Prostate gland (tissue), 2 donors: ENCODE measurements around the gene SYNPR. TPM values are rescaled to one million over a fixed set of nuclear protein-coding genes. Genes with fewer than 3 reads are reported as not detected.

Experiments used
- DNase-seq: peaks from one replicate; pipeline ENCODE4 v3.0.0-alpha.2; 2019; ENCODE audit warnings: low spot score
- H3K27ac ChIP-seq, 2 donors: fragments of 200-600 bp; sonication (generic); 2 replicates each; pipeline ENCODE4 v1.5.1; 2017 to 2019
- H3K27me3 ChIP-seq: fragments of 200-600 bp; sonication (generic); replicated peaks from 2 replicates; pipeline ENCODE4 v1.5.1; 2019; ENCODE audit not compliant: insufficient read depth
- H3K36me3 ChIP-seq, 2 donors: fragments of 200-600 bp; sonication (generic); 1 replicate in 1 of 2; 2 replicates in 1 of 2; pipeline versions ENCODE4 v1.5.1 to v1.8.1; 2017 to 2019
- H3K4me1 ChIP-seq: fragments of 200-600 bp; sonication (generic); replicated peaks from 2 replicates; pipeline ENCODE4 v1.5.1; 2019
- H3K4me3 ChIP-seq, 2 donors: fragments of 200-600 bp; sonication (generic); 2 replicates each; pipeline ENCODE4 v1.5.1; 2017 to 2019
- H3K9me3 ChIP-seq: fragments of 200-600 bp; sonication (generic); 2 replicates; pipeline ENCODE4 v1.5.1; 2017
- CTCF ChIP-seq, 4 experiments: fragments of 200-600 bp in 2 of 4; fragments of 450-650 bp in 2 of 4; sonication (generic) in 2 of 4; IDR thresholded peaks; 1 replicate in 3 of 4; 2 replicates in 1 of 4; pipeline ENCODE4 v1.5.1; 2016 to 2019; ENCODE audit warnings: antibody characterized with exemption in 4 of 4, mild to moderate bottlenecking in 2 of 4, moderate library complexity in 2 of 4
- POLR2A ChIP-seq: fragments of 450-650 bp; IDR thresholded peaks from one replicate; pipeline ENCODE4 v1.6.1; 2016; ENCODE audit warnings: antibody characterized with exemption, mild to moderate bottlenecking
- POLR2AphosphoS5 ChIP-seq: sonication (generic); formaldehyde crosslinking; IDR thresholded peaks from one replicate; pipeline ENCODE4 v1.6.1; 2017; ENCODE audit warnings: antibody characterized with exemption
- WGBS: methylation state at CpG from one replicate; pipeline ENCODE4 v1.1.5; 2018; 5-methylcytosine and 5-hydroxymethylcytosine counted together
- intact Hi-C: fragments of 100-400 bp; cut with DNase I; formaldehyde crosslinking; loops from one replicate; pipeline ENCODE4 v1.14.2; 2022
- total RNA-seq, 2 donors: library from RNA; depleted of rRNA; stranded (reverse); fragments of >200 nt; gene quantifications; one replicate each; pipeline ENCODE4 v1.1.0, GENCODE V29; 2016

The SYNPR gene
- total RNA-seq, 2 donors from 2014 or later: not detected

- H3K4me1 ChIP-seq: no peaks in the 10 kb centered on the region
- DNase-seq: no peak
- H3K27me3 ChIP-seq: no peaks in the 10 kb centered on the region
- no peak overlapping the region for H3K27ac ChIP-seq
- intact Hi-C loops: no loop called here
- no peak overlapping the region for H3K4me3 ChIP-seq
- H3K9me3 ChIP-seq: no peaks in the 10 kb centered on the region
- no peak for TF ChIP-seq POLR2A
- no peak for TF ChIP-seq POLR2AphosphoS5
- TF ChIP-seq CTCF (IDR thresholded peaks at IDR 0.05): no peak
- H3K36me3 ChIP-seq: no peaks in the 10 kb centered on the region
Observed at GRCh38 chr3:63438826-63439371, 160.8 kb downstream of the SYNPR start.

- intact Hi-C loops: no loop called here
- WGBS: 37% methylated on average over 2 of the region's 2 CpGs
- DNase-seq: no peak
Observed at GRCh38 chr3:63441262-63441661, 163.2 kb downstream of the SYNPR start.

GRCh38 chr3:63442918-63443317, 164.8 kb downstream of the SYNPR start:
- Histone ChIP-seq H3K4me1 (no peaks in the 10 kb centered on the region), H3K27ac (no peak overlapping the region), H3K27me3 (no peaks in the 10 kb centered on the region), H3K4me3 (no peak overlapping the region), H3K36me3 (no peaks in the 10 kb centered on the region), H3K9me3 (no peaks in the 10 kb centered on the region)
- no peak for TF ChIP-seq POLR2A
- TF ChIP-seq POLR2AphosphoS5: no peak
- no peak for TF ChIP-seq CTCF (IDR thresholded peaks at IDR 0.05)
- intact Hi-C loops: no loop called here
- WGBS: 6% methylated on average over 3 of the region's 3 CpGs
- no peak for DNase-seq

More at GRCh38 chr3:63441262-63441661, 163.2 kb downstream of the SYNPR start:
- no peak overlapping the region for H3K27ac ChIP-seq
- H3K36me3 ChIP-seq: no peaks in the 10 kb centered on the region
- H3K27me3 ChIP-seq: no peaks in the 10 kb centered on the region
- H3K9me3 ChIP-seq: no peaks in the 10 kb centered on the region
- no peaks in the 10 kb centered on the region for H3K4me1 ChIP-seq
- TF ChIP-seq CTCF (IDR thresholded peaks at IDR 0.05): no peak
- no peak for TF ChIP-seq POLR2A
- no peak overlapping the region for H3K4me3 ChIP-seq

GRCh38 chr3:63450023-63450422, 171.9 kb downstream of the SYNPR start:
- no peak for DNase-seq
- no peak for TF ChIP-seq CTCF (IDR thresholded peaks at IDR 0.05)
- TF ChIP-seq POLR2A: no peak
- no peak for TF ChIP-seq POLR2AphosphoS5

GRCh38 chr3:63450634-63451363, 172.7 kb downstream of the SYNPR start:
- intact Hi-C loops: no loop called here
- Histone ChIP-seq H3K4me1 (no peaks in the 10 kb centered on the region), H3K27me3 (no peaks in the 10 kb centered on the region), H3K36me3 (no peaks in the 10 kb centered on the region), H3K27ac (no peak overlapping the region), H3K4me3 (no peak overlapping the region), H3K9me3 (no peaks in the 10 kb centered on the region)
- no peak for DNase-seq
- TF ChIP-seq POLR2A: no peak
- TF ChIP-seq CTCF (IDR thresholded peaks at IDR 0.05): no peak
- no peak for TF ChIP-seq POLR2AphosphoS5
- WGBS: 70% methylated on average over 5 of the region's 5 CpGs

More at GRCh38 chr3:63450023-63450422, 171.9 kb downstream of the SYNPR start:
- Histone ChIP-seq H3K4me3 (no peak overlapping the region), H3K36me3 (no peaks in the 10 kb centered on the region), H3K9me3 (no peaks in the 10 kb centered on the region), H3K27me3 (no peaks in the 10 kb centered on the region), H3K4me1 (no peaks in the 10 kb centered on the region), H3K27ac (no peak overlapping the region)
- 57% methylated on average over 3 of the region's 3 CpGs for WGBS
- intact Hi-C loops: no loop called here
